Body of pancreas (tissue), 4 donors: ENCODE measurements around the gene PPIL4.

ENCODE experiments used
- POLR2A ChIP-seq, 3 donors: fragments of 450-650 bp; IDR thresholded peaks; one replicate each; pipeline ENCODE4 v1.6.1; 2016; ENCODE audit warnings: antibody characterized with exemption in 3 of 3, mild to moderate bottlenecking in 2 of 3
- TF ChIP-seq, protein P1 (sequence below), 7 experiments: fragments of 450-650 bp in 4 of 7; fragments of 200-600 bp in 3 of 7; sonication (generic) in 3 of 7; IDR thresholded peaks; one replicate each; pipeline ENCODE4 v1.5.1; 2016 to 2019; ENCODE audit warnings: antibody characterized with exemption in 7 of 7

DNA sequence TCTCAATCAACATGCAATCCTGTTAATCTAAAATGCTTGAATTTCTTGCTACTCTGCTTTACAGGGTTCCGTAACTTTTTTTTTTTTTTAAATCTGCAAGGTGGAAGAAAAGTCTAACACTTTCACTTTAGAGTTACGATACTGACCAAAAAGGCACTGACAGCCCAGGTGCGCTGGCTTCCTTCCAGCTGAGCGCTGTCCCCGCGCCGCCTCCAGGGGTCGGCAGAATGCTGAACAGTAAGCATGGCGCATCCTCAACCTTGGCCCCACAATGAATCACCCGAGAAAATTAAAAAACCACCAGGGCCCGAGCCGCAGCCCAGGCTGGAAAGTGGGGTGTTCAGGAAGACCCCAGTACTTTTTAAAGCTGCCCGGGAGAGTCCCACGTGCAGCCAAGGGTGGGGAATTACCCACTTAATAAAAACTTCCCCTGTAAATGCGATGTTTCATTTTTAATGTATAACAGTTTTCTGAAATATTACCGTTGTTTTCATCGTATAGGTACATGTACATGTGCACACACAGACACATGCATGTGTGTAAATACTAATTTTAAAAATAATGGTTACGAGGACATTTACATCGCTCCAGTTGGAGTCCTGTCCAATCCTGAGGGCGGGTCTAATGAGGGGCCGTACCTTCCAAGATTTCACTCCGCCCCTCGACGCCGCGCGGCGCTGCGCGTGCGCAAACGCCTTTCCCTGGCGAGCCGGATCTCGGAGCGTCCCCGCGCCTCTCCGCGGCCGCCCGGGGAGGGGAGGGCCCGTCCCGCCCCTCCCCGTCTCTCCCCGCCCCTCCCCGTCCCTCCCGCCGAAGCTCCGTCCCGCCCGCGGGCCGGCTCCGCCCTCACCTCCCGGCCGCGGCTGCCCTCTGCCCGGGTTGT, 19.9 kb upstream of the PPIL4 start, which contains the start of gene GINM1:
- no peak for TF ChIP-seq POLR2A (IDR thresholded peaks at IDR 0.05)
- TF ChIP-seq, protein P1, sequence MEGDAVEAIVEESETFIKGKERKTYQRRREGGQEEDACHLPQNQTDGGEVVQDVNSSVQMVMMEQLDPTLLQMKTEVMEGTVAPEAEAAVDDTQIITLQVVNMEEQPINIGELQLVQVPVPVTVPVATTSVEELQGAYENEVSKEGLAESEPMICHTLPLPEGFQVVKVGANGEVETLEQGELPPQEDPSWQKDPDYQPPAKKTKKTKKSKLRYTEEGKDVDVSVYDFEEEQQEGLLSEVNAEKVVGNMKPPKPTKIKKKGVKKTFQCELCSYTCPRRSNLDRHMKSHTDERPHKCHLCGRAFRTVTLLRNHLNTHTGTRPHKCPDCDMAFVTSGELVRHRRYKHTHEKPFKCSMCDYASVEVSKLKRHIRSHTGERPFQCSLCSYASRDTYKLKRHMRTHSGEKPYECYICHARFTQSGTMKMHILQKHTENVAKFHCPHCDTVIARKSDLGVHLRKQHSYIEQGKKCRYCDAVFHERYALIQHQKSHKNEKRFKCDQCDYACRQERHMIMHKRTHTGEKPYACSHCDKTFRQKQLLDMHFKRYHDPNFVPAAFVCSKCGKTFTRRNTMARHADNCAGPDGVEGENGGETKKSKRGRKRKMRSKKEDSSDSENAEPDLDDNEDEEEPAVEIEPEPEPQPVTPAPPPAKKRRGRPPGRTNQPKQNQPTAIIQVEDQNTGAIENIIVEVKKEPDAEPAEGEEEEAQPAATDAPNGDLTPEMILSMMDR (IDR thresholded peaks at IDR 0.05) = peak; percentile 25 to 76 (median 64)
